Omental fat pad (tissue), 4 donors: ENCODE measurements around the gene RAMP3. TPM values are rescaled to one million over a fixed set of nuclear protein-coding genes. Genes with fewer than 3 reads are reported as not detected.

Experiments used
- ATAC-seq: fragments of 150-250 bp; one replicate; pipeline ENCODE4 v1.9.1; 2016; ENCODE audit warnings: mild to moderate bottlenecking, moderate library complexity; ENCODE audit not compliant: low FRiP score
- DNase-seq: peaks from one replicate; pipeline ENCODE4 v3.0.0-alpha.2; 2019; ENCODE audit warnings: low spot score
- CTCF ChIP-seq, 3 donors: fragments of 450-650 bp; IDR thresholded peaks; one replicate each; pipeline ENCODE4 v1.5.1; 2016 to 2017; ENCODE audit warnings: antibody characterized with exemption in 3 of 3, mild to moderate bottlenecking in 3 of 3, moderate library complexity in 2 of 3
- total RNA-seq, 4 donors: library from RNA; depleted of rRNA; stranded (reverse); fragments of >200 nt; gene quantifications; one replicate each; pipeline ENCODE4 v1.1.0, GENCODE V29; 2016

Gene RAMP3
- total RNA-seq, 4 donors from 2014 or later: 24.6 to 310 (median 124) TPM

- no peak for ATAC-seq
- DNase-seq: no peak
- no peak for TF ChIP-seq CTCF (IDR thresholded peaks at IDR 0.05)
Measured at GRCh38 chr7:45196374-45196773, 38.8 kb downstream of the RAMP3 start.

DNA sequence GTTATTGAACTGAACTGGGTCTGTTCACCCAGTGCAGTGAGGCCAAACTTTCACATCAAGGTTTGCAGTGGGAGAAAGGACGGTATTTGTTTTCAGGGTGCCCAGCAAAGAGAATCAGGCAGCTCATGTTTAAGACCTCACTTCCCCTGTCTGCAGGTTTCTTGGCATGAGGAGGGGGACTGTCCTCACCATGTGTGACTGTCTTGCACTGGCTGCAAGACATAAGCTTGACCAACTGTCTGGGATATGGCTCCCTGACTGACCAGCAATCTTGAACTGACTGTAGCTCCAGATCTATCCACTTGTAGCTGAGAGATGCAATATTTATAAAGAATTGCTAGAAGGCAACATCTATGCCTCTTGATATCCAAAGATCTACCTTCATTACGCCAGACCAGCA lies 39.9 kb downstream of the RAMP3 start:
- no peak for DNase-seq
- TF ChIP-seq CTCF (IDR thresholded peaks at IDR 0.05): no peak
- no peak for ATAC-seq

- ATAC-seq (no peak), DNase-seq (no peak)
- no peak for TF ChIP-seq CTCF (IDR thresholded peaks at IDR 0.05)
Measured at GRCh38 chr7:45198986-45199385, 41.4 kb downstream of the RAMP3 start.

- ATAC-seq (no peak), DNase-seq (no peak)
- no peak for TF ChIP-seq CTCF (IDR thresholded peaks at IDR 0.05)
Measured at GRCh38 chr7:45199506-45199905, 41.9 kb downstream of the RAMP3 start.

GRCh38 chr7:45202625-45203024 lies 45.0 kb downstream of the RAMP3 start:
- no peak for DNase-seq
- no peak for ATAC-seq
- TF ChIP-seq CTCF (IDR thresholded peaks at IDR 0.05): no peak

DNA sequence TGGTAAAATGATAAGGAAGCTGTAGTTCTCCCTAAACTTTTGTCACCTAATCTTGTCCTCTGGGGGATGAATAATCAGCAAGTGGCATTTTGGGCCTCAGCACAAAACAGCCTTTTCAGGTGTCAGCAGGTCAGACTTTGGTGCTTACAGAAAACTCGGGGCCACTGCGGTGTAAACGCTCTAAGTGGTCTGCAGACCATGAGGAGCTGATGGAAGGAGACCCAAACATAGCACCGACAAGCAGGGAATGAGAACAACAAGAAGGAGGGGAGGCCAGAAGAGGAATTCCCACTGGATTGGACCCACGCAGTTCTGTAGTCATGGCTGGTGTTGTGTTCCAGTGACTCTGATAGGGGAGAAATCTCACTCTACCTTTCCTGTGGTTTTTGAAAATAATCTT lies 45.4 kb downstream of the RAMP3 start:
- TF ChIP-seq CTCF (IDR thresholded peaks at IDR 0.05): no peak
- DNase-seq: no peak
- no peak for ATAC-seq

GRCh38 chr7:45203459-45203858 lies 45.9 kb downstream of the RAMP3 start:
- TF ChIP-seq CTCF (IDR thresholded peaks at IDR 0.05): no peak
- DNase-seq: no peak
- no peak for ATAC-seq
